Lower leg skin (tissue), 3 donors: Measurements from ENCODE around the gene CREB3.

ENCODE experiments used
- POLR2A ChIP-seq, 2 donors: fragments of 450-650 bp; IDR thresholded peaks; one replicate each; pipeline ENCODE4 v1.6.1; 2016 to 2017; ENCODE audit warnings: antibody characterized with exemption in 2 of 2, mild to moderate bottlenecking in 1 of 2, moderate library complexity in 1 of 2
- TF ChIP-seq, protein P1 (sequence below), 3 donors: fragments of 450-650 bp; IDR thresholded peaks; one replicate each; pipeline ENCODE4 v1.5.1; 2016; ENCODE audit warnings: antibody characterized with exemption in 3 of 3, mild to moderate bottlenecking in 3 of 3, moderate library complexity in 2 of 3

DNA sequence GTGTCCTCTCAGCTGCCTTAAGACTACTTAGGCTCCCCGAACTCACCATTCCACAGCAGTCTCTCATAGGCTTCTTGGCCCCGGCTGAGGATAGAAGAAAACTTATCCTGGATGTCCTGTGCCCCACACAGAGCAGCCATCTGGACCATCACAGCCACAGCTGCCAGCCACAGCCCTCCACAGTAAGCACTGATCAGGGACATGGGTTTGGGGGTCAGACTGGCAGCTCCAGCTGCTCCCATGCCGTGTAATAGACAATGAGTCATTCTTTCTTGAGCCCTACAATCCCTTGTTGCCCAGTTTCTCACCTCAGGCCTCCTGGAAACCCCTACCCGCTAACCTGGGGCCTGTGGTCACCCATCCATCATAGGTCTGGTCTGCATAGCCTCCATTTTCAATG is 5.7 kb downstream of the CREB3 start:
- TF ChIP-seq, protein P1, sequence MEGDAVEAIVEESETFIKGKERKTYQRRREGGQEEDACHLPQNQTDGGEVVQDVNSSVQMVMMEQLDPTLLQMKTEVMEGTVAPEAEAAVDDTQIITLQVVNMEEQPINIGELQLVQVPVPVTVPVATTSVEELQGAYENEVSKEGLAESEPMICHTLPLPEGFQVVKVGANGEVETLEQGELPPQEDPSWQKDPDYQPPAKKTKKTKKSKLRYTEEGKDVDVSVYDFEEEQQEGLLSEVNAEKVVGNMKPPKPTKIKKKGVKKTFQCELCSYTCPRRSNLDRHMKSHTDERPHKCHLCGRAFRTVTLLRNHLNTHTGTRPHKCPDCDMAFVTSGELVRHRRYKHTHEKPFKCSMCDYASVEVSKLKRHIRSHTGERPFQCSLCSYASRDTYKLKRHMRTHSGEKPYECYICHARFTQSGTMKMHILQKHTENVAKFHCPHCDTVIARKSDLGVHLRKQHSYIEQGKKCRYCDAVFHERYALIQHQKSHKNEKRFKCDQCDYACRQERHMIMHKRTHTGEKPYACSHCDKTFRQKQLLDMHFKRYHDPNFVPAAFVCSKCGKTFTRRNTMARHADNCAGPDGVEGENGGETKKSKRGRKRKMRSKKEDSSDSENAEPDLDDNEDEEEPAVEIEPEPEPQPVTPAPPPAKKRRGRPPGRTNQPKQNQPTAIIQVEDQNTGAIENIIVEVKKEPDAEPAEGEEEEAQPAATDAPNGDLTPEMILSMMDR (IDR thresholded peaks at IDR 0.05) = no peak
- TF ChIP-seq POLR2A (IDR thresholded peaks at IDR 0.05) = no peak
